Activated naive CD8-positive, alpha-beta T cell treated with anti-CD3 and anti-CD28 coated beads, Interleukin-2, amount 50 U/mL, for 24 hours (primary cell): ENCODE measurements around the gene ARHGAP9.
A peak's percentile ranks its signal among the peaks of the same experiment; 100 is the strongest.

Experiments
- ATAC-seq: fragments of 150-1000 bp; cut with Tn5 transposase; one replicate; pipeline ENCODE4 v1.10.0; 2021
- DNase-seq: peaks from one replicate; pipeline ENCODE4 v3.0.0; 2021
- H3K27ac Mint-ChIP-seq: one replicate; pipeline ENCODE4 v1.8.0; 2021; ENCODE audit warnings: mild to moderate bottlenecking, mixed read lengths
- H3K27me3 Mint-ChIP-seq: one replicate; pipeline ENCODE4 v1.8.0; 2021; ENCODE audit warnings: mixed read lengths
- H3K36me3 Mint-ChIP-seq: one replicate; pipeline ENCODE4 v1.8.0; 2021; ENCODE audit warnings: low read depth, mixed read lengths
- H3K4me1 Mint-ChIP-seq: one replicate; pipeline ENCODE4 v1.8.0; 2021; ENCODE audit warnings: mixed read lengths
- H3K4me3 Mint-ChIP-seq: one replicate; pipeline ENCODE4 v1.8.0; 2021; ENCODE audit warnings: mild to moderate bottlenecking, moderate library complexity, mixed read lengths
- H3K9me3 Mint-ChIP-seq: one replicate; pipeline ENCODE4 v1.8.0; 2021; ENCODE audit warnings: mixed read lengths

The ARHGAP9 gene

DNA sequence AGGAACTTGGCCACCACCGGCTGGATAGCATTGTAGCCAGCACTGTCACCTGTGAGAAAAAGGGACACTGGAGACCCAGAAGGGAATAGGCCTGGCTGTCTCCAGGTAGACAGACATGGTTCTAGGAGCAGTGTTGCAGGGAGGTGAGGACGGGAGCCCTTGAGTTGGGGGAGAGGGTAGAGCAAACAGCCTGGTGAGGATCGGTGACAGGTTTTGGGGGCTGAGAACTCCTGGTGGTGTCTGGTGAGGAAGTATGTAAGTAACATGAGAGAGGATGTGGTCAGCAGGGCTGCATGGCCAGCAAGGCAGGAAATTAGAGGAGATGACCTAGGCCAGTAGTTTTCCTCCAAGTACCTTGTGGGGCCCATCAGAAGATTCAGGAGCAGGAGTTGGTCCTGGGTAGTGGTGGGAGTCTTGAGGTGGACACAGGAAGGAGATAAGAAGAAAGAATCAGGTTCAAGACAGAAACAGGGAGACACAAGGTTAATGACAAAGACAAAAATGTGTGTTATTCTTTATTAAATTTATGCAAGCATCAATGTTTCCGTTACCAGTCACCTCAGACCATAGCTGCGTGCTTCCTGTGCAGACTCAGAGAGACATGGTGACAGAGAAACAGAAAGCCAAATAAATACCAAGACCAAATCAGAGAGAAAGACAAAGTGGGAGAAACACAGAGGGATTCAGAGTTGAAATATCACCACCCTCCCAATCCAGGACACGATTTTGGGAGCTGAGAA is at the start of gene ARHGAP9:
Gene ARHGAP9 (minus strand): TSS at position 491 of the 740 bp plus-strand sequence. CDS start 460 bp downstream, at position 31.
- Mint-ChIP-seq H3K4me1 (peaks cover 68% of the 10 kb centered on the region), H3K36me3 (peaks cover 30% of the 10 kb centered on the region), H3K9me3 (no peaks in the 10 kb centered on the region), H3K27me3 (no peaks in the 10 kb centered on the region), H3K4me3 (peak within 1 kb of the TSS; percentile 93), H3K27ac (peak within 1 kb of the TSS; percentile 98)
- ATAC-seq (peak; percentile 57), DNase-seq (peak; percentile 55)

DNA sequence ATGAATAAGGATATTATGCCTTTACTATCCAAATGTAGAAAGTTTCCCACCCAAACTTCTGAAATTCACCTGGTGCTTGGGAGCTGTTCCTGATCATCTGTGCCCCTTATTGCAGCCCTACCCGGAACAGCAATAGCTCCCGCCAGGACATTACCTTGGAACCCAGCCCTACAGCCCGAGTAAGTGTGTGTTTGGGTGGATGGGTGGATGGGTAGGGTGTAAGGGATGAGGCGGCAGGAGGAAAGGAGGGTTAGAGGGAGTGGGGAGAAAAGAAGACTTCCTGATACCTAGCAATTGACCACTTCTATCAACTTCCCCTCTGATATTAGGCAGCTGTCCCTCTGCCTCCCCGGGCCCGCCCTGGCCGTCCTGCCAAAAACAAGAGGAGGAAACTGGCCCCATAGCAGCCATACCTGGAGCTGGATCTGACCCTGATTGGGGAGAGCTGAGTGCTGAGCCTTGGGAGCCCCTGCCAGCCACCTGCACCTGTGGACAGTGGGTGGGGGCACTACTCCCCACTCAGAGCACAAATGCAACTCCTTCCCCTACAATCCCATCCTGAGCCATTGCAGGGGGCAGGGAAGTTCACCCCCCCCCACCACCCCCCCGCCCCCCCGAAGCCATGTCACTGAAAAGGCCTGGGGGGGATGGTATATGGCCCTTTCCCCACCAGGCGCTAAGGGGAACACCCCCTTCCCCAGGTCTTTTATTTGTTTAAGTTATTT is 49.3 kb upstream of the ARHGAP9 start:
- Mint-ChIP-seq H3K27me3 (no peaks in the 10 kb centered on the region), H3K4me1 (peaks cover 11% of the 10 kb centered on the region), H3K27ac (peak overlapping the region; percentile 18), H3K4me3 (no peak overlapping the region), H3K9me3 (no peaks in the 10 kb centered on the region), H3K36me3 (peaks cover 27% of the 10 kb centered on the region)
- DNase-seq (no peak), ATAC-seq (no peak)

DNA sequence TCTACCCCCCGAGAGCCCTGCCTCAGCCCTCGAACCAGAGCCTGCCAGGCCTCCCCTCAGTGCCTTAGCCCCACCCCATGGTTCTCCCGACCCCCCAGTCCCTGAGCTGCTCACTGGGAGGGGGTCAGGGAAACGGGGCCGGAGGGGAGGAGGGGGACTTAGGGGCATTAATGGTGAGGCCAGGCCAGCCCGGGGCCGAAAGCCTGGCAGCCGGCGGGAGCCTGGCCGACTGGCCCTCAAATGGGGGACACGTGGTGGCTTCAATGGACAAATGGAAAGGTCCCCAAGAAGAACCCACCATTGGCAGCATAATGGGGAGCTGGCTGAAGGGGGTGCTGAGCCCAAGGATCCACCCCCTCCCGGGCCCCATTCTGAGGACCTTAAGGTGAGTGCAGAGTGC is 48.5 kb upstream of the ARHGAP9 start:
- Mint-ChIP-seq H3K36me3 (peaks cover 25% of the 10 kb centered on the region), H3K27me3 (no peaks in the 10 kb centered on the region), H3K4me3 (no peak overlapping the region), H3K4me1 (peaks cover 19% of the 10 kb centered on the region), H3K27ac (no peak overlapping the region), H3K9me3 (no peaks in the 10 kb centered on the region)
- ATAC-seq (no peak), DNase-seq (no peak)

DNA sequence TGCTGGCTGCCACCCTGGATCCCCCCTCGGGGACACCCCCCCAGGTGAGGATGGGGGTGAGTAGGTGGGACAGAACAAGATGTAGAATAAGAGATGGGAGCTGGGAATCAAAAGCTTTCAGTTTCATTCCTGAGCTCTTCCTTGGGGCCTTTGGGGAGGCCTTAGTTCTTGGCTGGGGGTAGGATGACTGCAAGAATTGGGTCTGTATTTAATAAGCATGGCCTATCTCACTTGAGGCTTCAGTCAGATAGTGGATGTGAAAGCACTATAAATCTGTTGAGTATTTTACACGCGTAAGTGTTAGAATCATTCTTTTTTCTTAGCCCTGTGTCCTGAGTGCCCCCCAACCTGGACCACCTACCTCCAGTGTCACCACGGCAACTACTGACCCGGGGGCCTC is 47.5 kb upstream of the ARHGAP9 start:
- H3K4me3 Mint-ChIP-seq = no peak overlapping the region
- DNase-seq (no peak), ATAC-seq (no peak)
- H3K4me1 Mint-ChIP-seq = peaks cover 21% of the 10 kb centered on the region
- H3K9me3 Mint-ChIP-seq = no peaks in the 10 kb centered on the region
- H3K27me3 Mint-ChIP-seq = no peaks in the 10 kb centered on the region
- no peak overlapping the region for H3K27ac Mint-ChIP-seq
- peaks cover 20% of the 10 kb centered on the region for H3K36me3 Mint-ChIP-seq

DNA sequence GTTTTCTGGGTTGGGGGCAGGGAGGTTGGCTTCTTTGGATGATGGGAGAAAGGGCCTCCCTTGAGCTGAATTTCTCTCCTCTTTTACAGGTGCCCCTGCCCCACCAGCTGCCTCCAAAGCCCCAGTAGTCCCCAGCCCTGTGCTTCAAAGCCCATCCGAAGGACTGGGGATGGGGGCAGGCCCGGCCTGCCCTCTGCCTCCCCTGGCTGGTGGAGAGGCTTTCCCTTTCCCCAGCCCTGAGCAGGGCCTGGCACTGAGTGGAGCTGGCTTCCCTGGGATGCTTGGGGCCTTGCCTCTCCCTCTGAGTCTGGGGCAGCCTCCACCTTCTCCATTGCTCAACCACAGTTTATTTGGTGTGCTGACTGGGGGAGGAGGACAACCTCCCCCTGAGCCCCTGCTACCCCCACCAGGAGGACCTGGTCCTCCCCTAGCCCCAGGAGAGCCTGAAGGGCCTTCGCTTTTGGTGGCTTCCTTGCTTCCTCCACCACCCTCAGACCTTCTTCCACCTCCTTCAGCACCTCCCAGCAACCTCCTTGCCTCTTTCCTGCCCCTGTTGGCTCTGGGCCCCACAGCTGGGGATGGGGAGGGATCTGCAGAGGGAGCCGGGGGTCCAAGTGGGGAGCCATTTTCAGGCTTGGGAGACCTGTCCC is 46.9 kb upstream of the ARHGAP9 start:
- H3K9me3 Mint-ChIP-seq = no peaks in the 10 kb centered on the region
- ATAC-seq (no peak), DNase-seq (no peak)
- H3K36me3 Mint-ChIP-seq = peaks cover 20% of the 10 kb centered on the region
- H3K4me3 Mint-ChIP-seq = no peak overlapping the region
- H3K4me1 Mint-ChIP-seq = peaks cover 27% of the 10 kb centered on the region
- no peak overlapping the region for H3K27ac Mint-ChIP-seq
- peaks cover 2% of the 10 kb centered on the region for H3K27me3 Mint-ChIP-seq

DNA sequence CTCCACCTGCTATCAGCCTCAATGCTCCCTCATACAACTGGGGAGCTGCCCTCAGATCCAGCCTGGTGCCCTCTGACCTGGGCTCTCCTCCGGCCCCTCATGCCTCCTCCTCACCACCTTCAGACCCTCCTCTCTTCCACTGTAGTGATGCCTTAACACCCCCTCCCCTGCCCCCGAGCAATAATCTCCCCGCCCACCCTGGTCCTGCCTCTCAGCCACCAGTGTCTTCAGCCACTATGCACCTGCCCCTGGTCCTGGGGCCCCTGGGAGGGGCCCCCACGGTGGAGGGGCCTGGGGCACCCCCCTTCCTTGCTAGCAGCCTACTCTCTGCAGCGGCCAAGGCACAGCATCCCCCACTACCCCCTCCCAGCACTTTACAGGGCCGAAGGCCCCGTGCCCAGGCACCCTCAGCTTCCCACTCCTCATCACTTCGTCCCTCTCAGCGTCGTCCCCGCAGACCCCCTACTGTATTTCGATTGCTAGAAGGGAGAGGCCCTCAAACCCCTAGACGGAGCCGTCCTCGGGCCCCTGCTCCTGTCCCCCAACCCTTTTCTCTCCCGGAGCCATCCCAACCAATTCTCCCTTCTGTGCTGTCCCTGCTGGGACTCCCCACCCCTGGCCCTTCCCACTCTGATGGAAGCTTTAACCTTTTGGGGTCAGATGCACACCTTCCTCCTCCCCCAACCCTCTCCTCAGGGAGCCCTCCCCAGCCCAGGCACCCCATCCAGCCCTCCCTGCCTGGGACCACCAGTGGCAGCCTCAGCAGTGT is 46.1 kb upstream of the ARHGAP9 start:
- H3K4me1 Mint-ChIP-seq = peaks cover 35% of the 10 kb centered on the region
- H3K36me3 Mint-ChIP-seq = peaks cover 20% of the 10 kb centered on the region
- H3K9me3 Mint-ChIP-seq = no peaks in the 10 kb centered on the region
- H3K27ac Mint-ChIP-seq = no peak overlapping the region
- DNase-seq (no peak), ATAC-seq (no peak)
- H3K27me3 Mint-ChIP-seq = peaks cover 2% of the 10 kb centered on the region
- no peak overlapping the region for H3K4me3 Mint-ChIP-seq

DNA sequence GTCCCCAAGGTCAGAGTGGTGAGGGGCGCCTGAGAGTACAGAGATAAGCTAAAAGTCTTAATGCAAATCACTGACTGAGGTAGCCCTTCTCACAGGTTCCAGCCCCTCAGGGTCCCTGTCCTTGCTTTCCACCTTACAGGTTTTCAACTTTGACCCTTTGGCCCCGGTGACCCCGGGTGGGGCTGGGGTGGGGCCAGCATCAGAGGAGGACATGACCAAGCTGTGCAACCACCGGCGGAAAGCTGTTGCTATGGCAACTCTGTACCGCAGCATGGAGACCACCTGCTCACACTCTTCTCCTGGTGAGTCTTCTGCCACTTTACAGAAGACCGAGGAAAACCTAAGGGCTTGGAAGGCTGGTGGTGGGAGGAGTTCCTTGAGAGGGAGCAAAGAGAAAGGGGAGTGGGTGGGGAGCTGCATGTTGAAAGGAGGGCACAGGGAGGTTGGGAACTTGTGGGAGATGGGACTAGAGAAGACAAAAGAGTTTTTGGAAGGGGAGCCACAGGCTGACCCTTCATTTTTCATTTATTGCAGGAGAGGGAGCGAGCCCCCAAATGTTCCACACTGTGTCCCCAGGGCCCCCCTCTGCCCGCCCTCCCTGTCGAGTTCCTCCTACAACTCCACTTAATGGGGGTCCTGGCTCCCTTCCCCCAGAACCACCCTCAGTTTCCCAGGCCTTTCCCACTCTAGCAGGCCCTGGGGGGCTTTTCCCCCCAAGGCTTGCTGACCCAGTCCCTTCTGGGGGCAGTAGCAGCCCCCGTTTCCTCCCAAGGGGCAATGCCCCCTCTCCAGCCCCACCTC is 45.3 kb upstream of the ARHGAP9 start:
- H3K36me3 Mint-ChIP-seq = peaks cover 18% of the 10 kb centered on the region
- no peaks in the 10 kb centered on the region for H3K9me3 Mint-ChIP-seq
- no peak for DNase-seq
- H3K27me3 Mint-ChIP-seq = peaks cover 2% of the 10 kb centered on the region
- ATAC-seq = no peak
- peak overlapping the region; percentile 95 for H3K4me3 Mint-ChIP-seq
- peaks cover 39% of the 10 kb centered on the region for H3K4me1 Mint-ChIP-seq
- H3K27ac Mint-ChIP-seq = no peak overlapping the region

DNA sequence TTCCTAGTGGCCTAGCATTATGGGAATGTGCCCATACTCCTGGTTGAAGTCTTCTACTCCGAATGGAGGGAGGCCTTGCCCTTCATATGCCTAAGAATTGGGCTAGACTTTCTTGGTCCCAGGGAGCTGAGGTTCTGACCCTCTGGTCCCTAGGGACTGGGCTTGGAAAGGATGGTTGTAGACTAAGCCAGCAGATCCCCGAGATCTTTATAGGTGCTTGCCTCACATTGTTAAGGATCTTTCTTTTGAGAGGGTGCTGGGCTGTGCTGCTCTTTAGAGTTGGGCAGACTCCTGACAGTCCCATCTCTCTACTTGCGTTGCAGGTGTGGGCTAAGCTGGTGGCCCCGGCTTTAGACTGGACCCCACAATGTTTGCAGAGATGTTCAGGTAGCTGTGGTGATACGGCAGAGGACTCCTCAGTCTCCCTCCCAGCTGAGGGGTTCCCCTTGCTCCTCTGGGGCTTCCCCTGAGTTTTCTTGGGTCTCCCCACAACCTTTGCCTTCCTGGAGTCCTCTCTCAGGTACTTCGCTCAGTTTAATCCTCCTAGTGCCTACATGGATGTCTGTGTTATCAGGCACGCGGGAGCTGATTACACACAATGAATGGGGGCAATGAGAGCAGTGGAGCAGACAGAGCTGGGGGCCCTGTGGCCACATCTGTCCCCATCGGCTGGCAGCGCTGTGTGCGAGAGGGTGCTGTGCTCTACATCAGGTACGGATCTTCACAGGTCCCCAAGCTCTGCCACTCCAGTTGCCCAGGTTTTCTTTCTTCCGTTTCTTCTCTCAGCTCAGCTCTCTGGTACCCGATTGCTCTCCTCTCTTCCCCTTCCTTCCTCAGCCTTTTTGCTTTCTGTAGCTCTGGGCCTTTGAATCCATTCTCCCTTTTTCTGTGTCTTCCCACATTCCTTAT is 44.3 kb upstream of the ARHGAP9 start:
- H3K36me3 Mint-ChIP-seq = peaks cover 25% of the 10 kb centered on the region
- peaks cover 2% of the 10 kb centered on the region for H3K27me3 Mint-ChIP-seq
- DNase-seq (no peak), ATAC-seq (no peak)
- peak overlapping the region; percentile 87 for H3K27ac Mint-ChIP-seq
- peaks cover 44% of the 10 kb centered on the region for H3K4me1 Mint-ChIP-seq
- no peaks in the 10 kb centered on the region for H3K9me3 Mint-ChIP-seq
- peak overlapping the region; percentile 95 for H3K4me3 Mint-ChIP-seq

DNA sequence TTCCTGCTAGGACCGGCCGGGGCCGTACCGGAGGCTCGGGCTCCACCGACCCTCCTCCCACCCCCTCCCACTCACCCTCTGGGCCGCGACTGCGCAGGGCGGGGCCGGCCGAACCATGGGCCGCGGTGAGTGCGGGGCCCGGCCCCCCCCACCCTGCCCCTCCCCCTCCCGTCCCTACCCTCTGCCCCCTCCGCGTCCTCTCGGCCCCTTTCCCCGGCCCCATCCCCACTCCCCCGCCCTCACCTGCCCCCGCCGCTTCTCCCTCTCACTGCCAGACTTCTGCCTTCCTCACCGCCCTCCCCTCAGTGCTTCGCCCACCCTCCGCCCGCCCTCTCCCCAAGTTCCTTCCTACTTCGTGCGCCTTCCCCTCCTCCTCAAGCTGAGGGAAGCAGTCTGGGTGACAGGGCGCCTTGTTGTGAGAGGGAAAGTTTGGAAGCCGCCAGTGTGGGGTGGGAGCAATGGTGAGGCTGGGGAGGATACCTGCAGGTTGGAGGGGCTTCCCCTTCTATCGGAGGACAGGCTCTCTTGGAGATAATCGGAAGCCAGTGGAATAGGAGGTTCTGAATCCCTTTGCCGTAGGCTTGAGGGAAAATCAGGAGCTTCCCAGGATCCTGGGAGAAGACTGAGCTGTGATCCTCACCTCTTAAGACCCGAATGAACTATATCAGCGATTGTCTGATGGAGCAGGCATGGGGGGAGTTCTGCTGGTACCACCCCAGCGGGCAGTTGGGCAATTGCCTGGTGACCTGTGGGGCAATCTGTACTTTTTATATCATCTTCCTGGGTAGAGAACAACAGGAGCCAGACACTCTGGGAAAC is 43.4 kb upstream of the ARHGAP9 start:
- H3K27ac Mint-ChIP-seq = peak overlapping the region; percentile 87
- H3K36me3 Mint-ChIP-seq = peaks cover 30% of the 10 kb centered on the region
- H3K27me3 Mint-ChIP-seq = peaks cover 2% of the 10 kb centered on the region
- H3K9me3 Mint-ChIP-seq = no peaks in the 10 kb centered on the region
- DNase-seq (peak; percentile 51), ATAC-seq (no peak)
- peak overlapping the region; percentile 95 for H3K4me3 Mint-ChIP-seq
- H3K4me1 Mint-ChIP-seq = peaks cover 52% of the 10 kb centered on the region

DNA sequence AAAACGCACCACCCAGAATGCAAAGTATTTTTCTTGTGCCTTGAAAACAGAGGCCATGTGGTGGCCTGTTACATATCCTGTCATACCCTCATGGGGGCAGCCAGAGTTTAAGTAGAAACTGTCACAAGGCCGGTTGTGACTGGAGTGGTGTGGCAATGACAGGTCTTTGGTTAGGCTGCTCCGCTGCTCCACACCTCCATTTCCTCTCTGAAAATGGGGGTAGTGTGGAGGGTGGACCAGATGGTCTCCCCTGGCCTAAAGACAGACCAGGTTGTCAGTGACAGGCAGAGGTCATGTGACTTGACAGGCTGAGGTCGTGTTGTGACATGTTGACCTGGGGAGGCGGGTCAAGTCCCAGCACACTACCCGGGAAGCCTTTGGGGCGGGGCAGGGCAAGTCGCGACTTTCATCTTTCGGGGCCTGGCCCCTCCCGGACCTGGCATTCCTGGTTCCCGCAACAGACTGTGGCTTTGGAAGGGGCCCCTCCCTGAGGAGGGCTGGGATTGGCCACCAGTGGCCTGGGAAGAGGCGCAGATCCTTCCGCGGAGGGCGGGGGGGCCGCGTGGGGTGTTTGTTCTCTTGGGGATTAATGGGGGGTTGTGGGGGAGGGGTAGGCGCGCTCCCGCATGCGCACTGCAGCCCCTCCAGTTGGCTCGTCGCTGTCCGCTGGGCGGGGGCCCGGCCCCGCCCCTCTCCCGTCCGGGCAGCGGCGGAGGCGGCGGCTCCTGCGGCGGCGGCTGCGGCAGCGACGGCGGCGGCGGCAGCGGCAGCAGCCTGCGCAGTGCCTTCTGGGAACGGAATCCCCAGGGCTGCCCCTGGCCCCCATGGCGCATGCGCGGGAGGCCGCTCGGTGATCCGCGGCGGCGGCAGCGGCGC is 42.6 kb upstream of the ARHGAP9 start, which contains the start of gene MBD6:
Gene MBD6 (plus strand): TSS at position 814 of the 876 bp plus-strand sequence. CDS start 1,480 bp downstream, outside the sequence.
- Mint-ChIP-seq H3K9me3 (no peaks in the 10 kb centered on the region), H3K4me3 (peak within 1 kb of the TSS; percentile 95), H3K27me3 (peaks cover 2% of the 10 kb centered on the region), H3K27ac (peak within 1 kb of the TSS; percentile 98), H3K36me3 (peaks cover 34% of the 10 kb centered on the region), H3K4me1 (peaks cover 58% of the 10 kb centered on the region)
- peak; percentile 30 for ATAC-seq
- peak; percentile 92 for DNase-seq

DNA sequence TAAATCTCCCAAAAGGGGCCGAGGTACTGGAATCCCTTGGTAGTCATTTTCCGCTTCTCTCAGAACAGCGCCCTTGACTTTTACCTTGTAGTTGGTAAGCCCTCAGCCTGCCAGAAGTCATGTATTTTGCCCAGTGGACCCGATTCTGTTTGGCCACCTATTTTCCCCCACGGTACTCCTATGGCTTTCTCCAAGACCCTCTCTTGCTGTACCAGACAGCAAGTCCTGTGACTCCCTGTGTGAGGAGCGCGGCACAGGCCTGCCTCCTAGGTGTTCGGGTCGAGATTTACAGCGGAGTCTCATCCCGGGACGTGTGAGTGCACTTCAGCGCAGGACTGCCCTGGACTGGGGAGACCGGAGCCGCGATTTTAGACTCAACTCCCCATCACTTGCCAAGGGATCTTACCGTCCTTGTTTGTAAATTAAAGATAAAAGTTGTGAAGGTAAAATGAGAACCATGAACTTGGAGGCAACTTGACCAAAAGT is 41.9 kb upstream of the ARHGAP9 start:
- peak; percentile 39 for DNase-seq
- no peak for ATAC-seq
- peak overlapping the region; percentile 98 for H3K27ac Mint-ChIP-seq
- peak overlapping the region; percentile 95 for H3K4me3 Mint-ChIP-seq
- peaks cover 37% of the 10 kb centered on the region for H3K36me3 Mint-ChIP-seq
- peaks cover 59% of the 10 kb centered on the region for H3K4me1 Mint-ChIP-seq
- H3K27me3 Mint-ChIP-seq = peaks cover 2% of the 10 kb centered on the region
- no peaks in the 10 kb centered on the region for H3K9me3 Mint-ChIP-seq
